IMR-90 (cell line): ENCODE measurements around the gene COL6A3. TPM values are rescaled to one million over a fixed set of nuclear protein-coding genes. Genes with fewer than 3 reads are reported as not detected.

Source experiments
- ATAC-seq: fragments of 200-7000 bp; cut with Tn5 transposase; 2 replicates; pipeline ENCODE4 v1.9.1; 2020; ENCODE audit warnings: low read depth, mild to moderate bottlenecking, moderate library complexity
- BruUV-seq: library from RNA; stranded (reverse); fragments of 400-500 nt; replicated peaks from 2 replicates; lab custom pipeline; 2021; lab: Mats Ljungman, UMichigan
- CTCF ChIA-PET: fragments of 300-600 bp; formaldehyde crosslinking; extraction: SDS; loops from one replicate; lab custom pipeline; 2021; ENCODE audit warnings: antibody characterized with exemption; lab: Yijun Ruan, JAX
- POLR2A ChIA-PET: fragments of 300-600 bp; sonication (Branson Sonifier 250); formaldehyde crosslinking; loops from one replicate; lab custom pipeline; 2022; ENCODE audit warnings: antibody characterized with exemption; ENCODE audit not compliant: unreplicated experiment; lab: Charles Lee
- DNase-seq: peaks from one replicate; pipeline ENCODE4 v3.0.0; 2013
- H2AFZ ChIP-seq: replicated peaks from 2 replicates; pipeline ENCODE3; 2013; ENCODE audit warnings: low read length, mild to moderate bottlenecking; ENCODE audit not compliant: poor library complexity
- H2AK5ac ChIP-seq: 2 replicates; pipeline ENCODE4 v1.6.1; 2013; ENCODE audit warnings: low read depth, low read length, inconsistent platforms
- H2AK9ac ChIP-seq: replicated peaks from 2 replicates; pipeline ENCODE3; 2013; ENCODE audit warnings: mild to moderate bottlenecking, low read depth, low read length, moderate library complexity; ENCODE audit not compliant: poor library complexity
- H2BK120ac ChIP-seq: 2 replicates; pipeline ENCODE4 v1.6.1; 2013; ENCODE audit warnings: low read depth, low read length, inconsistent platforms
- H2BK15ac ChIP-seq: 3 replicates; pipeline ENCODE4 v1.6.1; 2013; ENCODE audit warnings: low read depth, low read length, inconsistent platforms
- H2BK20ac ChIP-seq: 2 replicates; pipeline ENCODE4 v1.6.1; 2013; ENCODE audit warnings: low read depth, mild to moderate bottlenecking, inconsistent platforms, low read length, moderate library complexity
- H2BK5ac ChIP-seq: 2 replicates; pipeline ENCODE4 v1.6.1; 2013; ENCODE audit warnings: mild to moderate bottlenecking, low read depth, low read length, inconsistent platforms; ENCODE audit not compliant: poor library complexity, severe bottlenecking
- H3K14ac ChIP-seq: replicated peaks from 2 replicates; pipeline ENCODE4 v1.6.1; 2013; ENCODE audit warnings: low read depth, low read length, inconsistent platforms
- H3K18ac ChIP-seq: 2 replicates; pipeline ENCODE4 v1.6.1; 2013; ENCODE audit warnings: low read depth, low read length, control low read depth
- H3K23ac ChIP-seq: 2 replicates; pipeline ENCODE4 v1.6.1; 2013; ENCODE audit warnings: low read depth, low read length, inconsistent platforms
- H3K27ac ChIP-seq: 2 replicates; pipeline ENCODE4 v1.5.1; 2013; ENCODE audit warnings: mild to moderate bottlenecking, control low read depth, low read length; ENCODE audit not compliant: insufficient read depth
- H3K27me3 ChIP-seq: 2 replicates; pipeline ENCODE4 v1.6.1; 2013; ENCODE audit warnings: low read length; ENCODE audit not compliant: control insufficient read depth, insufficient read depth
- H3K36me3 ChIP-seq: 2 replicates; pipeline ENCODE4 v1.6.1; 2013; ENCODE audit warnings: low read length, mixed read lengths; ENCODE audit not compliant: control insufficient read depth, insufficient read depth
- H3K4ac ChIP-seq: 2 replicates; pipeline ENCODE4 v1.6.1; 2013; ENCODE audit warnings: low read depth, low read length, inconsistent platforms
- H3K4me1 ChIP-seq: 2 replicates; pipeline ENCODE4 v1.6.1; 2013; ENCODE audit warnings: low read length, mixed read lengths; ENCODE audit not compliant: control insufficient read depth, insufficient read depth
- H3K4me2 ChIP-seq: 2 replicates; pipeline ENCODE4 v1.6.1; 2013; ENCODE audit warnings: low read depth, mild to moderate bottlenecking, control low read depth, low read length, moderate library complexity
- H3K4me3 ChIP-seq: 2 replicates; pipeline ENCODE4 v1.5.1; 2013; ENCODE audit warnings: low read depth, mild to moderate bottlenecking, control low read depth, low read length, moderate library complexity; ENCODE audit not compliant: insufficient read depth
- H3K56ac ChIP-seq: 2 replicates; pipeline ENCODE4 v1.6.1; 2013; ENCODE audit warnings: low read length, inconsistent platforms; ENCODE audit not compliant: insufficient read depth; ENCODE audit errors: extremely low read depth
- H3K79me1 ChIP-seq, 2 experiments: 2 replicates each; pipeline ENCODE4 v1.6.1; 2013; ENCODE audit warnings: low read length in 2 of 2, inconsistent platforms in 1 of 2, low read depth in 1 of 2
- H3K9ac ChIP-seq: 2 replicates; pipeline ENCODE4 v1.6.1; 2013; ENCODE audit warnings: low read depth, low read length, control low read depth
- H3K9me1 ChIP-seq: 2 replicates; pipeline ENCODE4 v1.6.1; 2013; ENCODE audit warnings: low read length, inconsistent platforms; ENCODE audit not compliant: insufficient read depth
- H3K9me3 ChIP-seq: 2 replicates; pipeline ENCODE4 v1.6.1; 2013; ENCODE audit warnings: low read length; ENCODE audit not compliant: control insufficient read depth, insufficient read depth
- H4K20me1 ChIP-seq: 2 replicates; pipeline ENCODE4 v1.6.1; 2013; ENCODE audit warnings: low read length, inconsistent platforms; ENCODE audit not compliant: insufficient read depth
- H4K5ac ChIP-seq: 2 replicates; pipeline ENCODE4 v1.6.1; 2013; ENCODE audit warnings: mild to moderate bottlenecking, low read depth, low read length, control low read depth
- H4K8ac ChIP-seq, 2 experiments: 2 replicates each; pipeline ENCODE4 v1.6.1; 2013; ENCODE audit warnings: low read depth in 2 of 2, low read length in 2 of 2, control low read depth in 1 of 2, inconsistent platforms in 1 of 2
- H4K91ac ChIP-seq: 2 replicates; pipeline ENCODE4 v1.6.1; 2013; ENCODE audit warnings: low read depth, low read length, inconsistent platforms; ENCODE audit not compliant: insufficient read depth
- BHLHE40 ChIP-seq: fragments of 150-350 bp; IDR thresholded peaks from 2 replicates; pipeline ENCODE4 v1.6.1; 2016; ENCODE audit warnings: mild to moderate bottlenecking, low read depth, low read length
- CEBPB ChIP-seq: IDR thresholded peaks from 2 replicates; pipeline ENCODE4 v1.6.1; 2012; ENCODE audit warnings: low read depth, low read length, improper control_type of control experiment
- NFE2L2 ChIP-seq: fragments of 150-350 bp; IDR thresholded peaks from 2 replicates; pipeline ENCODE4 v1.6.1; 2016; ENCODE audit warnings: low read depth, mild to moderate bottlenecking, low read length
- RCOR1 ChIP-seq: IDR thresholded peaks from 2 replicates; pipeline ENCODE4 v1.6.1; 2012; ENCODE audit warnings: mild to moderate bottlenecking, low read length, improper control_type of control experiment; ENCODE audit not compliant: insufficient replicate concordance
- WGBS, 2 experiments: methylation state at CpG; one replicate each; pipeline versions ENCODE4 v1.1.5 to v1.1.7; 2013; ENCODE audit warnings: missing lambda C conversion rate in 2 of 2; ENCODE audit not compliant: insufficient read length in 1 of 2; ENCODE audit errors: extremely low coverage in 2 of 2; 5-methylcytosine and 5-hydroxymethylcytosine counted together
- dilution Hi-C: fragments of 300-500 bp; cut with HindIII; formaldehyde crosslinking; loops from one replicate; pipeline ENCODE4 v1.14.3; 2018; ENCODE audit warnings: low sequenced_read_pairs; ENCODE audit not compliant: unreplicated experiment
- in situ Hi-C: fragments of 300-500 bp; cut with MboI; formaldehyde crosslinking; loops from 3 replicates; pipeline ENCODE4 v1.14.3; 2019; ENCODE audit warnings: low sequenced_read_pairs, inconsistent platforms, mixed read lengths
- intact Hi-C: fragments of 100-400 bp; cut with micrococcal nuclease; formaldehyde crosslinking; loops from 2 replicates; pipeline ENCODE4 v1.10.0; 2022
- polyA plus RNA-seq, 3 experiments: library from polyadenylated mRNA; depleted of rRNA; stranded (reverse); fragments of >200 nt; gene quantifications; 2 replicates each; pipeline ENCODE4 v1.2.3, GENCODE V29; 2012; ENCODE audit warnings: low replicate concordance in 1 of 3
- total RNA-seq: library from RNA; depleted of rRNA; stranded (reverse); fragments of >200 nt; gene quantifications from 2 replicates; pipeline ENCODE4 v1.2.3, GENCODE V29; 2012

Gene COL6A3
- total and polyA plus RNA-seq, 2 of the 4 experiments (the other 2 are of a cell fraction), result 964 to 1,855 TPM

- H4K5ac ChIP-seq, result peak overlapping the region; percentile 22
- TF ChIP-seq BHLHE40, result no peak
- no peak for TF ChIP-seq CEBPB
- no peak for TF ChIP-seq RCOR1
- no peak for TF ChIP-seq NFE2L2
- H2BK5ac ChIP-seq, result peak overlapping the region; percentile 1
- no peak overlapping the region for H2BK120ac ChIP-seq
- H3K27ac ChIP-seq, result peak overlapping the region; percentile 60; the same call in 1 of the 2 replicates
- intact Hi-C loops, result no loop called here
- no peak overlapping the region for H2AFZ ChIP-seq
- H4K8ac ChIP-seq, result peak overlapping the region in 1 of 2 experiments; percentile 61; a peak in 3 of 4 replicates
- no peak overlapping the region for H3K4ac ChIP-seq
- no peak overlapping the region for H2AK5ac ChIP-seq
- in situ Hi-C loops, result no loop called here
- dilution Hi-C loops, result no loop called here
- H3K56ac ChIP-seq, result no peak overlapping the region
- no peak overlapping the region for H3K9ac ChIP-seq
- no peak overlapping the region for H4K91ac ChIP-seq
- 100% methylated on average over 9 of the region's 11 CpGs; no CpG with 5 or more reads in 1 of the 2 experiments for WGBS, 2 experiments
- DNase-seq, result no peak
- no peak overlapping the region; the same call in 1 of the 2 replicates for H3K18ac ChIP-seq
- no peak for ATAC-seq
- H3K36me3 ChIP-seq, result peaks cover 85% of the 10 kb centered on the region
- peaks cover 29% of the 10 kb centered on the region for H3K9me1 ChIP-seq
- peaks cover 2% of the 10 kb centered on the region; the same call in 1 of the 2 replicates for H4K20me1 ChIP-seq
- POLR2A ChIA-PET, result no interaction called here
- CTCF ChIA-PET, result no interaction called here
- H3K23ac ChIP-seq, result no peak overlapping the region
- H3K4me1 ChIP-seq, result peaks cover 9% of the 10 kb centered on the region
- no peak overlapping the region for H3K4me3 ChIP-seq
- H3K79me1 ChIP-seq, result peaks cover 38 to 85% of the 10 kb centered on the region in 2 experiments
- BruUV-seq, result no TSS peak
- H2BK15ac ChIP-seq, result no peak overlapping the region
- no peak overlapping the region for H2AK9ac ChIP-seq
- no peak overlapping the region for H2BK20ac ChIP-seq
- no peak overlapping the region for H3K14ac ChIP-seq
- no peak overlapping the region for H3K4me2 ChIP-seq
- no peaks in the 10 kb centered on the region for H3K27me3 ChIP-seq
- H3K9me3 ChIP-seq, result no peaks in the 10 kb centered on the region
These were observed 63.9 kb downstream of the COL6A3 start for GRCh38 chr2:237350070-237350469.
